PFSK-1 (cell line): Measurements from ENCODE around the gene PIGQ.

ENCODE experiments used
- FOXP2 ChIP-seq: optimal IDR thresholded peaks from 2 replicates; pipeline ENCODE3; 2011; ENCODE audit warnings: borderline replicate concordance, control low read depth, inconsistent platforms; ENCODE audit not compliant: insufficient read depth; ENCODE audit errors: extremely low read length, extremely low read depth
- POLR2AphosphoS5 ChIP-seq: IDR thresholded peaks from 2 replicates; pipeline ENCODE4 v1.6.1; 2012; ENCODE audit warnings: low read depth, mild to moderate bottlenecking, control low read depth, low read length, moderate library complexity
- REST ChIP-seq, 2 experiments: IDR thresholded peaks; 2 replicates each; pipeline versions ENCODE4 v1.6.1 to v1.8.0; 2011 to 2012; ENCODE audit warnings: low read depth in 2 of 2, low read length in 2 of 2, control low read depth in 1 of 2, inconsistent platforms in 1 of 2, mild to moderate bottlenecking in 1 of 2, moderate library complexity in 1 of 2; ENCODE audit not compliant: insufficient read depth in 1 of 2
- SIN3A ChIP-seq: IDR thresholded peaks from 2 replicates; pipeline ENCODE4 v1.6.1; 2012; ENCODE audit warnings: mild to moderate bottlenecking, low read length, moderate library complexity, borderline replicate concordance; ENCODE audit not compliant: insufficient read depth
- TAF1 ChIP-seq: IDR thresholded peaks from 2 replicates; pipeline ENCODE4 v1.6.1; 2012; ENCODE audit warnings: low read length, control low read depth, borderline replicate concordance; ENCODE audit not compliant: insufficient read depth

Gene PIGQ

GRCh38 chr16:577796-578195 lies 8.0 kb downstream of the PIGQ start:
- TF ChIP-seq REST (IDR thresholded peaks at IDR 0.05; ENCODE audit: insufficient read depth in 1 of 2, low read depth in 2 of 2, low read length in 2 of 2) (no peak), POLR2AphosphoS5 (no peak), SIN3A (no peak), FOXP2 (no peak), TAF1 (no peak)

GRCh38 chr16:578232-578869 lies 8.6 kb downstream of the PIGQ start:
- TF ChIP-seq TAF1 = no peak
- no peak for TF ChIP-seq FOXP2
- no peak for TF ChIP-seq SIN3A
- TF ChIP-seq POLR2AphosphoS5 = no peak
- no peak for TF ChIP-seq REST (IDR thresholded peaks at IDR 0.05; ENCODE audit: insufficient read depth in 1 of 2, low read depth in 2 of 2, low read length in 2 of 2)

GRCh38 chr16:578870-579405 lies 9.2 kb downstream of the PIGQ start:
- TF ChIP-seq FOXP2 = peak; percentile 72
- no peak for TF ChIP-seq POLR2AphosphoS5

GRCh38 chr16:580141-580945 lies 10.6 kb downstream of the PIGQ start:
- TF ChIP-seq REST (IDR thresholded peaks at IDR 0.05; ENCODE audit: insufficient read depth in 1 of 2, low read depth in 2 of 2, low read length in 2 of 2) (no peak), POLR2AphosphoS5 (no peak), SIN3A (no peak), TAF1 (no peak), FOXP2 (no peak)

GRCh38 chr16:580946-581498 lies 11.3 kb downstream of the PIGQ start:
- TF ChIP-seq POLR2AphosphoS5 (no peak), TAF1 (no peak), SIN3A (no peak), FOXP2 (no peak), REST (IDR thresholded peaks at IDR 0.05; ENCODE audit: insufficient read depth in 1 of 2, low read depth in 2 of 2, low read length in 2 of 2) (no peak)
